IPS DF 6.9 (cell line): Measurements from ENCODE around the gene ARID1B.

Experiments used
- DNase-seq: peaks from one replicate; pipeline ENCODE4 v3.0.0-alpha.2; 2013; ENCODE audit warnings: low read depth, low spot score
- H3K27ac ChIP-seq: one replicate; pipeline ENCODE4 v1.5.1; 2013; ENCODE audit warnings: low read length, control low read depth
- H3K27me3 ChIP-seq: 2 replicates; pipeline ENCODE4 v1.6.1; 2013; ENCODE audit warnings: mild to moderate bottlenecking, low read length; ENCODE audit not compliant: control insufficient read depth, insufficient read depth
- H3K36me3 ChIP-seq: 2 replicates; pipeline ENCODE4 v1.6.1; 2013; ENCODE audit warnings: low read length; ENCODE audit not compliant: control insufficient read depth, insufficient read depth
- H3K4me1 ChIP-seq: 2 replicates; pipeline ENCODE4 v1.6.1; 2013; ENCODE audit warnings: low read length; ENCODE audit not compliant: control insufficient read depth, insufficient read depth
- H3K4me3 ChIP-seq: 2 replicates; pipeline ENCODE4 v1.5.1; 2013; ENCODE audit warnings: mild to moderate bottlenecking, low read length
- H3K9me3 ChIP-seq: 2 replicates; pipeline ENCODE4 v1.6.1; 2013; ENCODE audit warnings: low read length, inconsistent platforms; ENCODE audit not compliant: control insufficient read depth, insufficient read depth
- WGBS: extraction: QIAGEN DNeasy Blood & Tissue Kit; methylation state at CpG from one replicate; pipeline ENCODE4 v1.1.7; 2013; ENCODE audit warnings: mixed read lengths, missing lambda C conversion rate; ENCODE audit not compliant: insufficient read length, insufficient coverage; 5-methylcytosine and 5-hydroxymethylcytosine counted together

Gene ARID1B

DNA sequence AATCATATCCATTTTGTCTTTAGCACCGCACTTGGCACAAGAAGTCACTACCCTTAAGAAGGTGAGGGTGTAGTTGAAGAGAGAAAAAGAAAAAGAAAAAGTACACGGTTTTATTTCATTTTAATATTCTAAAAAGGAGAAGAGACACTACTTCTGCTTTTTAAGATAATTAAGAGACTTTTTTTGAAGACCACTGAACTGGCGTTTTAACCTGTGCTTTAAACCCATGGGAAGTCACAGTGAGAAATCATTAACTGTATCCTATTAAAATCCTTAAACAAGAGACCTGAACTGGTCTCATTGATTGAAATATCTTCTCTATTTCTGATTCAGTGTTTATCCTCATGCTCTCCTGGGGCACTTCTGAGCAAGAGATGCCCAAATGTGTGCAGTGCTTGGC is 302.6 kb downstream of the ARID1B start:
- Histone ChIP-seq H3K27ac (no peak overlapping the region), H3K4me3 (no peak overlapping the region), H3K4me1 (peaks cover 2% of the 10 kb centered on the region), H3K27me3 (no peaks in the 10 kb centered on the region), H3K9me3 (no peaks in the 10 kb centered on the region), H3K36me3 (no peaks in the 10 kb centered on the region)
- WGBS, result no CpG with 5 or more reads among the region's 3 CpGs
- DNase-seq, result no peak

DNA sequence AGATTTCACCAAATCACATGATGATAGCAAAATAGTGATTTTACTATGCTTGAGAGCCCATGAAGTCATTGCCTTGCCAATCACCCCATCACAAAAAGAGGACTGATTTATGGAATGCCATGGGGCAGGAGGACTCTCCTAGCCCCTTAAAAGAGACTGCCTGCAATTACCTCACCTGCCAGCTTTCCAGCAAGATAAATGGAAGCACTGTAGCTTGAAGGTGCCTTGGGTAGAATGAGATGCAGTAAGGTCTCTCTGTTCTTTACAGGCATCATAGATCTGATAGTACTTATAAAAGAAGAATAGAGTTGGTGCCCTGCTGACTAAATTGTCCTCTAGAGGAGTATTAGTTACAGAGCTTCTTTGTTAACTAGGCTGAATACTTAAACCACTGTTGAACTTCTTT is 303.8 kb downstream of the ARID1B start:
- no peaks in the 10 kb centered on the region for H3K36me3 ChIP-seq
- H3K9me3 ChIP-seq, result no peaks in the 10 kb centered on the region
- no peak overlapping the region for H3K27ac ChIP-seq
- DNase-seq, result no peak
- H3K27me3 ChIP-seq, result no peaks in the 10 kb centered on the region
- peaks cover 2% of the 10 kb centered on the region for H3K4me1 ChIP-seq
- no peak overlapping the region for H3K4me3 ChIP-seq

DNA sequence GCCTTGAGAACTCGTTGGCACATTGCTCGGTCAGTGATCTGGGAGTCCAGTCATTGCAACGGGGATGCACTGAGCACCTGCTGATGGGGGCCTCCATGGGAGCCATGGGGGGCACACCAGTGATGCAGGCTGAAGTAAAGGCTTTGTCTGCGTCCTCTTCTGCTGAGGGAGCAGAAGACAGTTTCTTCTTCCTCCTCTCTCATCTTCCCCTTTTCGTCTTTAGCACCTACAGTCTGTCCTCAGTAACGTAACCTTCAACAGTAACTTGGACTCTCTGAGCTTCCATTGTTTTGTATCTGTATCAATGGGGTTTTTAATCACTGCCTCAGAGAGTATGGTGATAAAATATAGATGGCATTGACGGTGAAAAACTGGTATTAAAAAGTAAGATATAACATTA is 306.2 kb downstream of the ARID1B start:
- DNase-seq, result no peak
- H3K4me3 ChIP-seq, result no peak overlapping the region
- H3K4me1 ChIP-seq, result no peaks in the 10 kb centered on the region
- H3K27ac ChIP-seq, result no peak overlapping the region
- H3K36me3 ChIP-seq, result no peaks in the 10 kb centered on the region
- no peaks in the 10 kb centered on the region for H3K27me3 ChIP-seq
- no peaks in the 10 kb centered on the region for H3K9me3 ChIP-seq
- no CpG with 5 or more reads among the region's 7 CpGs for WGBS

DNA sequence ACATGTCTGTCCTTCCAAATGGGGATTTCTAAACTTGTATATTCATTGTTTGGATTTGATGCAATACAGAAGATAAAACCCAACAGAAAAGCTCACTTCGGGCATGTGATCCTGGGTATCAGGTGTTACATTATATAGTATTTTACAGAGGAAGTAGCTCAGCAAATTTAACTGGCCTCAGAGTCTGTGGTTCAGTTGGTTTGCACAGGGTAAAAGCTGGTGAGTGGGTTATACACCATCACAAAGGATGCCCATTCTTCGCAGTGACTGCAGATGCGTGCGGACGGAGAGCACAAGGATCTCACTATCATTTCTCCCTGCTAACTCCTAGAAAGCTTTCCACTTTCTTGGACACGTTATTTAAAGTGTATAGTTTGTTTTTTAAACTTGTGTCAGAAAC is 309.5 kb downstream of the ARID1B start:
- no peak for DNase-seq
- Histone ChIP-seq H3K27me3 (no peaks in the 10 kb centered on the region), H3K4me1 (peaks cover 10% of the 10 kb centered on the region; the same call in 1 of the 2 replicates), H3K9me3 (no peaks in the 10 kb centered on the region), H3K36me3 (no peaks in the 10 kb centered on the region), H3K27ac (no peak overlapping the region), H3K4me3 (no peak overlapping the region)
- no CpG with 5 or more reads among the region's 6 CpGs for WGBS

DNA sequence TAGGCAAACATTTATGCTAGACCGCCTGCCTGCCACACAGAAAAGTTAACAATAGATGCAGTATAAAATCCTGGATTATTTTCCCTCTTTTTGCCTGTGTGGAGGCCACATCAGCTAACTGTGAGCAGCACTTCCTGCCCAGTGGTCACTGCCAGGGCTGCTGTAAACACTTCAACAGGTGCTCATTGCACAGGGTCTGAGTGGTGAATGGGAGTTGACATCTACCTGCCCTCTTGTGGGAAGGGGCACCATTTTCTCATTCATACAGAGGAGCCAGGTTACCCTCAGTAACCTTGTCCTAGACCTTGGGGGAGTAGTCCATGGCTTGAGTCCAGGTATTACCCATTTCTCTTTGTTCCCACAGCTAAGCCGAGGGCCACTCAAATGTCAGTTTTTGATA is 310.8 kb downstream of the ARID1B start:
- WGBS, result no CpG with 5 or more reads among the region's 2 CpGs
- no peaks in the 10 kb centered on the region for H3K36me3 ChIP-seq

DNA sequence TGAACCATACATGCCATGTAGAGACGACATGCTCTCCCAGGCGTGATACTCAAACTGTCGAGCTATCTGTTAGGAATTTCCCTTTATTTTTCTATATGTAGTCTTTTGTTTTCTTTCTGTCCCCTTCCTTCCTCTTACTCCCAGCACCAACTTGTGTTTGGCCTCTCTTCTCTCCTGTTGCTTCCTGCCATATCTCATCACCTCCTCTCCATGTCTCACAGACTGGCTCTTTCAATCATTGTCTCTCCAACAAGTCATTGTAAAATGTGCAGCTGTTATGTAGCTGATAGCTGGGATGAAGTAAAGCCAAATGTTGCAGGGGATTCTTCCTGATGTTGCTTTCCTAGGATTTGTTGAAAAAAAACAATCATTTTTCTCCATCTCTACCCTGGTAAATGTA is 311.7 kb downstream of the ARID1B start:
- Histone ChIP-seq H3K36me3 (no peaks in the 10 kb centered on the region), H3K4me1 (peaks cover 10% of the 10 kb centered on the region; the same call in 1 of the 2 replicates), H3K27ac (no peak overlapping the region)

More for the DNA sequence above, 310.8 kb downstream of the ARID1B start:
- Histone ChIP-seq H3K4me3 (no peak overlapping the region), H3K9me3 (no peaks in the 10 kb centered on the region), H3K27me3 (no peaks in the 10 kb centered on the region), H3K4me1 (peaks cover 10% of the 10 kb centered on the region; the same call in 1 of the 2 replicates), H3K27ac (no peak overlapping the region)
- no peak for DNase-seq

DNA sequence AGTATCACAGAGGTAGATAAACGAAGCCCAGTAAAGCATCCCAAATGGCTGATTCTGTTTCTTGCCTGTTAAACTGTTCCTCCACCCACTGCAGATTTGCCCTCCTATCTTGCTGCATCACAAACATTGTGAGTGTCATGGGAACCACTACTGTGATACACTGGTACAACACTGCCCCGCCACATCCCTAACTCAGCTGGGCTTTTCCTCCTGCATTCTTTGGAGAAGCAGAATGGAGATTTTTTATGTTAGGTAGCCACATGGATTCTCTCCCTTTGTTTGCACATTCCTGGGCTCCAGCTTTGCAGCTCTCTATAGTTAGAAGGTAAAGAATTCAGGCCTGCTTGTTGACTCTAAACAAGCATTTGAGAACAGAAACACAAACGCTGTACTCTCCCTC is 312.1 kb downstream of the ARID1B start:
- H3K27ac ChIP-seq, result no peak overlapping the region
- no CpG with 5 or more reads among the region's 3 CpGs for WGBS
- no peaks in the 10 kb centered on the region for H3K27me3 ChIP-seq
- no peaks in the 10 kb centered on the region for H3K36me3 ChIP-seq
- peaks cover 10% of the 10 kb centered on the region; the same call in 1 of the 2 replicates for H3K4me1 ChIP-seq
- peak; percentile 50 for DNase-seq
- no peaks in the 10 kb centered on the region for H3K9me3 ChIP-seq
- H3K4me3 ChIP-seq, result no peak overlapping the region

More for the DNA sequence above, 311.7 kb downstream of the ARID1B start:
- Histone ChIP-seq H3K9me3 (no peaks in the 10 kb centered on the region), H3K4me3 (no peak overlapping the region), H3K27me3 (no peaks in the 10 kb centered on the region)
- no peak for DNase-seq
- WGBS, result no CpG with 5 or more reads among the region's 3 CpGs

DNA sequence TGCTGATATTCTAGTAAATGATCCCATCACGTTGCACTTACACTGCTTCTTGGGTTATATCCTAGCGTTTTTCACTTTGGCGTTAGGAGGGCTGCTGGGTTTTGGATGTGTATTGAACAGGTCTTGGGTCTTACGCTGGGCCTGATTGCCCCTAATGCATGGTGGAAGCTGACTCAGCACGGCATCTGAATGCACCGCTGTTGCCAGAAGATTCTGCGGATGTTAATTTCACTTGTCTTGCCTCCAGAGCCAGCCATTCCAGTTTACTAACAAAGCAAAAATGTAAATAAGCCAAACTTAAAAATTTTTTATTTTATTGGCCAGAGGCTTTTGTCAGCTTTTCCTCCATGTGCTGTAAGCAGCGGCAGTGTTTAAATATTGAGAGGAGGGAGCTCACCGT is 312.7 kb downstream of the ARID1B start:
- no peaks in the 10 kb centered on the region for H3K9me3 ChIP-seq
- no peaks in the 10 kb centered on the region for H3K36me3 ChIP-seq
- peak; percentile 25 for DNase-seq
- no CpG with 5 or more reads among the region's 9 CpGs for WGBS
- H3K4me1 ChIP-seq, result peaks cover 10% of the 10 kb centered on the region; the same call in 1 of the 2 replicates
- no peak overlapping the region for H3K4me3 ChIP-seq
- H3K27me3 ChIP-seq, result no peaks in the 10 kb centered on the region
- no peak overlapping the region for H3K27ac ChIP-seq

DNA sequence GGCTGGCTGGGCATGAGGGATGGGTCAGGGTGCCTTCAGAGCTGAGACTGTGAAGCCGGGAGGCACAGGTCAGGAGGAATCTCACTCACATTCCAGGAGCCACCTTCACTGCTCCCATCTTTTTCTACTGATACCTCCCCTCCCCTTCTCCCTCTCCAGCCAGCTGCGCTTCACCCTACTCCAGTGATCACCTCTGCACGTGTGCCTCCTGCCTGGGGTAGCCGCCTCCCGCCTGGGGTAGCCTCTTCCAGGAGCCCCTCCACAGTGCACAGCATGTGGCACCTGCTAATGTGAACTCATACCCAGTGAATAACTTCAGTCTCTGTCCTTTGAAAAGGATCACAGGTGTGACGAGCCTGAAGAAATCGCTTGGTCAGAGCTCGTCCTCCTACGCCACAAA is 313.6 kb downstream of the ARID1B start:
- no peaks in the 10 kb centered on the region for H3K36me3 ChIP-seq
- peaks cover 10% of the 10 kb centered on the region; the same call in 1 of the 2 replicates for H3K4me1 ChIP-seq
- DNase-seq, result peak; percentile 33
- WGBS, result no CpG with 5 or more reads among the region's 9 CpGs
- H3K9me3 ChIP-seq, result no peaks in the 10 kb centered on the region
- no peak overlapping the region for H3K4me3 ChIP-seq
- no peaks in the 10 kb centered on the region for H3K27me3 ChIP-seq
- H3K27ac ChIP-seq, result no peak overlapping the region

DNA sequence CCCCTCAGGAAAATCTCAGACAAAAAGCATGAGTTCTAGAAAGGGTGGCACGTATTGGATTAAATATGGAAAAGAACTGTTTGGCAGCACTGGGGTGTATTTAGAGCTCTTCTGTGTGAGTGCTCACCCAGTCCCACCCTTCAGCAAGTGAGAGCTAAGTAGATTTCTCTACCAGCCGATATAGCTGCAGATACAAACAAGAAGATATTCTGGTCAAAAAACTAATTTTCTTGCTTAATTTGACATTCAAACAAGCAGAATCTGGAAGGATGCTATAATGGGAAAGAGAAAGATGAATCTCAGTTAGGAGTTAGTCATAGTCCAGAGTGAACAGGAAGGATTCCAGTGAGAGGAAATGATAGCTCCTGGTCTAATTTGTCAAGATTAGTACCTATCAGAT is 314.1 kb downstream of the ARID1B start:
- H3K4me1 ChIP-seq, result peaks cover 10% of the 10 kb centered on the region; the same call in 1 of the 2 replicates
- no peak overlapping the region for H3K4me3 ChIP-seq
- H3K9me3 ChIP-seq, result no peaks in the 10 kb centered on the region
- no peaks in the 10 kb centered on the region for H3K36me3 ChIP-seq
- WGBS, result no CpG with 5 or more reads among the region's 2 CpGs
- DNase-seq, result no peak
- no peak overlapping the region for H3K27ac ChIP-seq
- no peaks in the 10 kb centered on the region for H3K27me3 ChIP-seq

DNA sequence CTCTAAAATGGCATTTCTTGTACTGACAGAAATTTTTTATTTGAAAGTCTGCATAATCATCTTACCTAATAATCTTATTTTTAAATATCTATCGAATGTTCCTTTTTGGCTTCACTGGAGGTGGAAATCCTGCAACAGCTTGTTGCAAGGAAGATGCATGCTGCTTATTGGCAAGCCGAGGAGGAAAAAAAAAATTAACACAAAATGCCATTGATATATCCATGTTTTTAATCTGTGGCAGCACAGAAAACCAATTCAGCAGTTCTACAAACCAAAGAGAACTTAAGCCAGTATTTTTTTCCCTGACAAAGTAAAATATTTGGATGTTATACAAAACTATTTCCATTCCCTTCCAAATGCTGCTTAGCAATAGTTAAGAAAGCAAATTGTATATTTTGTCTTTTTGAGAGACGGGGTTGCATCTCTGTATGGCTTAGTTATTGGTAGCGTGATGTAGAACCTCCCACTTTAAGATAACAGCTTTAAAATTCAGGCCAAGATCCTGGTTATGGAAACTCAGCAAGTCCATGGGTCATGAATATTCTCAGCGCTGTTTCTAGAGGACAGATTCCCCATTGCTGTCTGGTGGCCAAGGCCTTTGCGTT is 314.8 kb downstream of the ARID1B start:
- WGBS, result no CpG with 5 or more reads among the region's 6 CpGs
- H3K27me3 ChIP-seq, result no peaks in the 10 kb centered on the region
- H3K9me3 ChIP-seq, result no peaks in the 10 kb centered on the region
- no peak overlapping the region for H3K4me3 ChIP-seq
- no peak overlapping the region for H3K27ac ChIP-seq
- DNase-seq, result no peak
- no peaks in the 10 kb centered on the region for H3K36me3 ChIP-seq
- peaks cover 10% of the 10 kb centered on the region; the same call in 1 of the 2 replicates for H3K4me1 ChIP-seq
